AG04449 (cell line): ENCODE measurements around the gene WDR7.

Experiments used
- CTCF ChIA-PET: fragments of 350-600 bp; formaldehyde crosslinking; extraction: SDS; loops from one replicate; lab custom pipeline; 2021; ENCODE audit warnings: antibody characterized with exemption; lab: Yijun Ruan, JAX
- POLR2A ChIA-PET: fragments of 400-600, 350-600 bp; formaldehyde crosslinking; extraction: SDS; loops from one replicate; lab custom pipeline; 2020; ENCODE audit warnings: antibody characterized with exemption, inconsistent platforms; lab: Yijun Ruan, JAX
- DNase-seq: peaks from one replicate; pipeline ENCODE4 v3.0.0-alpha.2; 2010; ENCODE audit warnings: low read depth, low spot score
- H3K4me3 ChIP-seq: 2 replicates; pipeline ENCODE4 v1.5.1; 2011; ENCODE audit warnings: low read depth, mild to moderate bottlenecking, control low read depth, low read length
- TF ChIP-seq, protein P1 (sequence below): IDR thresholded peaks from one replicate; pipeline ENCODE4 v1.5.1; 2011; ENCODE audit warnings: mild to moderate bottlenecking, moderate library complexity, low read length, control low read depth, inconsistent platforms; ENCODE audit not compliant: insufficient read depth; ENCODE audit errors: missing control alignments

The WDR7 gene

DNA sequence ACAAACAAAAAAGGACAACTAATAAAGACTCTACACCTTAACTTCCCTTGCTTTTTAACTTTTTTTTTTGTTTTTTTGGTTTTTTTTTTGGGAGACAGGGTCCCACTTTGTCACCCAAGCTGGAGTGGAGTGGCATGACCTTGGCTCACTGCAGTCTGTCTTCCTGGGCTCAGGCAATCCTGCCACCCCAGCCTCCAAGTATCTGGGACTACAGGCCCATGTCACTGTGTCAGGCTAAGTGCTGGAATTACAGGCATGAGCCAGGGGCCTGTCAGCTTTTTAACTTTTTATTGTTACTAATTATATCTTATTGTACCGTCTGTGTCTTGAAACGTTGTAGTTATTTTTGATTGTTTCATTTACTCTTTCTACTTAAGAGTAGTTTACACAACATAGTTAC lies 25.5 kb downstream of the WDR7 start:
- ChIA-PET CTCF (no interaction called here), POLR2A (no interaction called here)
- TF ChIP-seq, protein P1, sequence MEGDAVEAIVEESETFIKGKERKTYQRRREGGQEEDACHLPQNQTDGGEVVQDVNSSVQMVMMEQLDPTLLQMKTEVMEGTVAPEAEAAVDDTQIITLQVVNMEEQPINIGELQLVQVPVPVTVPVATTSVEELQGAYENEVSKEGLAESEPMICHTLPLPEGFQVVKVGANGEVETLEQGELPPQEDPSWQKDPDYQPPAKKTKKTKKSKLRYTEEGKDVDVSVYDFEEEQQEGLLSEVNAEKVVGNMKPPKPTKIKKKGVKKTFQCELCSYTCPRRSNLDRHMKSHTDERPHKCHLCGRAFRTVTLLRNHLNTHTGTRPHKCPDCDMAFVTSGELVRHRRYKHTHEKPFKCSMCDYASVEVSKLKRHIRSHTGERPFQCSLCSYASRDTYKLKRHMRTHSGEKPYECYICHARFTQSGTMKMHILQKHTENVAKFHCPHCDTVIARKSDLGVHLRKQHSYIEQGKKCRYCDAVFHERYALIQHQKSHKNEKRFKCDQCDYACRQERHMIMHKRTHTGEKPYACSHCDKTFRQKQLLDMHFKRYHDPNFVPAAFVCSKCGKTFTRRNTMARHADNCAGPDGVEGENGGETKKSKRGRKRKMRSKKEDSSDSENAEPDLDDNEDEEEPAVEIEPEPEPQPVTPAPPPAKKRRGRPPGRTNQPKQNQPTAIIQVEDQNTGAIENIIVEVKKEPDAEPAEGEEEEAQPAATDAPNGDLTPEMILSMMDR = no peak
- no peak overlapping the region for H3K4me3 ChIP-seq
- no peak for DNase-seq

DNA sequence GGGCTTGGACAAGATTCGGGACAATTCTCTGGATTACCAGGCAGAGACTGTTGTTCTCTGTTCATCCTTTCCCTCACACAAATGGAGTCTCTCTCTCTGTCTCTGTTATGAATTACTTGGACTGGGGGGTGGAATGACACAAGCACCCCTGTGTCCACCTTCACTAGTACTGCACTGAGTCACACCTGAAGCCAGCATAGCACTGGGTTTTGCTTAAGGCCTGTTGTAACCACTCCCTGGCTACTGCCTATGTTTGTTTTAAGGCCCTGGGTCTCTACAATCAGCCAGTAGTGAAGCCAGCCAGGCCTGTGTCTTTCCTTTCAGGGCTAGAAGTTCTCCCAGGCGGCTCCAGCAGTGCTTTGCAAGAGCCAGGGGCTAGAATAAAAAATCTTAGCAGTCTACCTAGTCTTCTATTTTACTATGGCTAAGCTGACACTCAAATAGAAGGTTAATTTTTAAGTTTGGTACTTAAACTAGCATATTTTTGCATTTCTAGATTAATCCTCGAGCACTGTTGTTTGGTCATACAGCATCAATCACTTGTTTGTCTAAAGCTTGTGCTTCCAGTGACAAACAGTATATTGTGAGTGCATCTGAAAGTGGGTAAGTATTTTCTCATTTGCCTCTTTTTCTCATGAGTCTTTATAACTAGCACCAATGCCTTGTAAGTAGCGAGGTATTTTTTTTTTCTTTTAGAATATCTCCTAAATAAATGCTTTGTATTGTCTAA lies 27.8 kb downstream of the WDR7 start:
- ChIA-PET POLR2A (no interaction called here), CTCF (no interaction called here)
- H3K4me3 ChIP-seq = no peak overlapping the region
- no peak for DNase-seq
- TF ChIP-seq, protein P1 = no peak

DNA sequence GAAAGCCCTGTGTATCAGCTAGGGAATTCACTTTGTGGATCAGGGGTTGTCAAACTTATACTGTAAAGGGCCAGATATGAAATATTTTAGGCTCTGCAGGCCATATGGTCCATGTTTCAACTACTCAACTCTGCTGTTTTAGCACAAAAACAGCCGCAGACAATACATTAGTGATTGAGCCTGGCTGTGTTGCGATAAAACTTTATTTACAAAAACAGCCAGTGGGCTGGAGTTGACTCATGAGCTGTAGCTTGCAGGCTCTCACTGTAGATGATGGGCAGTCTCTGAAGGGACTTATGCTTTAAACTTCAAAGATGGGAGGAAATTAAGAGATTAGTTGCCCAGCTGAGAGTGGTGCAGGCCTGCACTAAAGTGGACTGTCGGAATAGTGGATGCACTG lies 33.1 kb downstream of the WDR7 start:
- TF ChIP-seq, protein P1 = no peak

DNA sequence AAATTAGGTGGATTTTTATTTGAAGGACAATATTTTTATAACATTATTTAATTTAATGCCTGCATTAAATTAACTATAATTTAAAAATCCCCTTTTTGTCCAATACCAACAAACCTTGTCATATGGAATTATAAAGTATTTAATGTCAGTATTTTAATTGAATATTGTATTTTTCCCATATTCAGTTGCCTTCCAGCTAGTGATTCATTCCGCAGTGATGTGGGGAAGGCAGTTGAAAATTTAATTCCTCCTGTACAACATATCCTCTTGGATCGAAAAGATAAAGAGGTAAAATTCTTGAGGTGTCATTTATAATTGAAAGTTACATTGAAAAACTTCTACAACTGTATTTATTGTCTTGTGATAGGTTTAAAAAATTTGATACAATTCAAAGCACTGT lies 40.4 kb downstream of the WDR7 start:
- DNase-seq = no peak
- ChIA-PET CTCF (no interaction called here), POLR2A (no interaction called here)
- TF ChIP-seq, protein P1 = no peak
- no peak overlapping the region for H3K4me3 ChIP-seq

More for the DNA sequence above, 33.1 kb downstream of the WDR7 start:
- ChIA-PET CTCF (interaction anchor here (1.5 to 7.2 kb wide), 2 partner anchors 18 to 38 kb away, joined by 4 to 37 read pairs; no protein-coding TSS in a partner anchor), POLR2A (no interaction called here)
- DNase-seq = no peak
- H3K4me3 ChIP-seq = no peak overlapping the region

DNA sequence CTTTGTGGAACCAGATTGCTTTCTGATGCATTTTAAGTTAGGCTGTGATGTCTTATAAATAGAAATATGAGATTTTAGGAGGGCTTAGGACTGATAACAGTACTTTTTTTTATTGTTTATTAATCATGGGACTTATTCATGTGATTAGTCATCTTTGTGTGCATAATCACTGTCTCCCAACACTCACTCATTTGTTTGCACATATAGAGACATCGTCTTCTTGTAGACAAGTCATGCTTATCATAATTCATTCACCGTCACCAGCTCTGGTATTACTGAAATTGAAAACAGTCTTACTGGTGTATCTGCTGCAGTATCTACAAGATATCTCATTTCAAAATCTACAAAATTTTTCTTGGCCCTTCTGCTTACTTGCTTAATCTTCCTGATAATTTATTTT lies 45.8 kb downstream of the WDR7 start:
- CTCF ChIA-PET = interaction anchor here (1.0 kb wide), 1 partner anchor 865 kb away, joined by 3 read pairs; no protein-coding TSS in a partner anchor
- DNase-seq = no peak
- POLR2A ChIA-PET = no interaction called here
- no peak overlapping the region for H3K4me3 ChIP-seq
- TF ChIP-seq, protein P1 = no peak

DNA sequence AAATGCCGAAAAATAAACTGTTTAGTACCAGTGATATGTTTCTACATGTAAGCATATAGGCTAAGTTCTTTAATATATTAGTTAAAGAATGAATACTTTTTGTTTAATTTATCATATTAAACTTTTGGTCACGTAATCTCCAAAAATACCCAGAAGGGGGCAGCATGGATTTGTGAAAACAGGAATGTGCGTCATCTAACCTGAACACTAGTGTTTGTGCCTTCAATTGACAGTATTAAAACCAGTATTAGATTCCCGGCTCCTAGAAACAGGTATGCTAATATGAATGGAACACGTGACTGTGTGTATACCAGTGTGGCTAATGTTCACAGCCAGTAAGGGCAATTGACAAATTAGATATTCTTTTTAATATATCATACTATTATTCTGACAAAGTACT lies 51.8 kb downstream of the WDR7 start:
- no peak for DNase-seq
- ChIA-PET CTCF (interaction anchor here (0.6 to 5.2 kb wide), 13 partner anchors 8 to 860 kb away, joined by 3 to 37 read pairs (median 4); no protein-coding TSS in a partner anchor), POLR2A (no interaction called here)
- TF ChIP-seq, protein P1 = no peak
- H3K4me3 ChIP-seq = no peak overlapping the region
